Measurements from ENCODE around the gene OGT.

Gene OGT

DNA sequence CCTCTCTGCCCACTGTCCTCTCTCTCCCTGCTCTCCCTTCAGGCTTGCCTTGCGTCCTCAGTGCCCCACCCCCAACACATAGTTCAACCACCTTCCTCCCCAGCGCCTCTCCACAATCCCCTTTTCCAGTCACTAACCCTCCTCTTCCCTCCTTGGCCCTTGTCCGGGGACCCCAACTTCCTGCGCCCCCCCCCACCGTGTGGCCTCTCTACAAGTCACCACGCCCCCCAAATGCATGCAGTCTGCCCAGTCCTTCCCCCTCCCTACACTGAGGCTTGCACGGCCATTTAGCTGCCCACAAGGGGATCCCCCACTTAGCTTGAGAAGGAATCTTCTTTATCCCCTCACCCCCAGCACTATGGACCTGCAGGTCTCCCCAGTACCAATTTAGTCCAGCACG, 84.8 kb downstream of the OGT start:
- H3K4me1 ChIP-seq (ENCODE audit: control insufficient read depth, low read depth, low read length) = no peaks in the 10 kb centered on the region
- peaks cover 8% of the 10 kb centered on the region for H3K9me3 ChIP-seq (ENCODE audit: control insufficient read depth, low read depth, low read length)
- no peaks in the 10 kb centered on the region for H3K27me3 ChIP-seq (ENCODE audit: control insufficient read depth, insufficient read depth, low read length)
- H3K36me3 ChIP-seq (ENCODE audit: control insufficient read depth, low read depth, low read length) = no peaks in the 10 kb centered on the region
- H3K4me3 ChIP-seq (ENCODE audit: low read length) = no peak overlapping the region
- no peak overlapping the region for H3K9ac ChIP-seq (ENCODE audit: low read length)
- no peak overlapping the region for H3K27ac ChIP-seq (ENCODE audit: low read length)

DNA sequence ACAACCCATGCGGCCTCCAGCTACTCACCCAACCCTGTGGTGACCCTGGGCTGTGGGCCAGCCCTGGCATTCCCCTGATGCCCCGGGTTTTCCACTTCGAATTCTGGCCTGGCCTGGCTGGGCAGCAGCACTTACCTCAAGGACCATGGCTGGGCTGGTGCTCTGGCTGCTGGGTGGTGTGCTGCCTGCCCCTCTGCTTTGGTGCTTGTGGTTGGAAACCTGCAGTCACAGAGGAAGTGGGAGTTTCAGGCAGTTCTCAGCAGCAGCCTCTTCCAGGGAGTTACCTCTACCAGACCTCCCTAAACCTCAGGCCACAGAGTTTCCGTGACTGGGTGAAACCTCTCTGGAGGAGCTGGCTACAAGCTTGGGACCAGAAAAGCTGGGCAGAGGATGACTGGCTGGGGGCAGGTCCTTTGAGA, 85.4 kb downstream of the OGT start, which contains the start of gene CXCR3:
Gene CXCR3, minus strand, starts transcription at position 209 of the 419 bp plus-strand sequence. Its CDS starts 62 bp downstream, at position 147.
- no peaks in the 10 kb centered on the region for H3K27me3 ChIP-seq (ENCODE audit: control insufficient read depth, insufficient read depth, low read length)
- H3K4me3 ChIP-seq (ENCODE audit: low read length) = no peak within 1 kb of the TSS
- H3K27ac ChIP-seq (ENCODE audit: low read length) = no peak within 1 kb of the TSS
- no peak within 1 kb of the TSS for H3K9ac ChIP-seq (ENCODE audit: low read length)
- H3K36me3 ChIP-seq (ENCODE audit: control insufficient read depth, low read depth, low read length) = no peaks in the 10 kb centered on the region
- no peaks in the 10 kb centered on the region for H3K4me1 ChIP-seq (ENCODE audit: control insufficient read depth, low read depth, low read length)
- peaks cover 8% of the 10 kb centered on the region for H3K9me3 ChIP-seq (ENCODE audit: control insufficient read depth, low read depth, low read length)

DNA sequence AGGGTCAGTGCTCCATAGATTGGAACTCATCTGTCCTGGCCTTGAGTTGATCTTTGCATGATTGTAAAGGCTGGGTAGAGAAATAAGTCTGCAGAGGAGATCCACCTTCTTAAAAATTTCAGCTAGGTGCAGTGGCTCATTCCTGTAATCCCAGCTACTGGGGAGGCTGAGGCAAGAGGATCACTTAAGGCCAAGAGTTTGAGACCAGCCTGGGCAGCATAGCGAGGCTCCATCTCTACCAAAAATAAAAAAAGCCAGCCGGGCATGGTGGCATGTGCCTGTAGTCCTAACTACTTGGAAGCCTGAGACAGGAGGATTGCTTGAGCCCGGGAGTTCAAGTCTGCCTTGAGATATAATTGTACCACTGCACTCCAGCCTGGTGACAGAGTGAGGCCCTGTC, 85.9 kb downstream of the OGT start:
- Histone ChIP-seq H3K27me3 (ENCODE audit: control insufficient read depth, insufficient read depth, low read length) (no peaks in the 10 kb centered on the region), H3K4me3 (ENCODE audit: low read length) (no peak overlapping the region), H3K9ac (ENCODE audit: low read length) (no peak overlapping the region), H3K9me3 (ENCODE audit: control insufficient read depth, low read depth, low read length) (peaks cover 8% of the 10 kb centered on the region), H3K36me3 (ENCODE audit: control insufficient read depth, low read depth, low read length) (no peaks in the 10 kb centered on the region), H3K27ac (ENCODE audit: low read length) (no peak overlapping the region), H3K4me1 (ENCODE audit: control insufficient read depth, low read depth, low read length) (no peaks in the 10 kb centered on the region)

DNA sequence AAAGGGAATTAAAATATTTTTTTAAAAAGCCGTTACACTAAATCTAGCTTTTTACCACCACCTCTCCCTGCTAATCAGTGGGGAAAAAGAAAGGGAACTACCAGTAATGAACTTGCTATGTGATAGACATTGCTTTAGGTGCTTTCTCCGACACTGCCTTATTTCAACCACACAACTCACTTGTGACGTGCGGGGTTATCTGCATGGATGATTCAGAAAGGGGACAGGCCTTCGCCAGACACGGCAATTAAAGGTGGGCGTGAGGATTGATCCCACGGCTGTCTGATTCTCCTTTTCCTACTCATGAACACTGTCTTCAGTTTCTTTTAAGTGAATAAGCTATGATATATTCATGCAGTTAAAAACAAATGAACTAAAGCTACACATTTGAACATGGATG, 86.3 kb downstream of the OGT start:
- Histone ChIP-seq H3K9me3 (ENCODE audit: control insufficient read depth, low read depth, low read length) (peaks cover 8% of the 10 kb centered on the region), H3K4me3 (ENCODE audit: low read length) (no peak overlapping the region), H3K9ac (ENCODE audit: low read length) (no peak overlapping the region), H3K36me3 (ENCODE audit: control insufficient read depth, low read depth, low read length) (no peaks in the 10 kb centered on the region), H3K27me3 (ENCODE audit: control insufficient read depth, insufficient read depth, low read length) (no peaks in the 10 kb centered on the region), H3K4me1 (ENCODE audit: control insufficient read depth, low read depth, low read length) (no peaks in the 10 kb centered on the region), H3K27ac (ENCODE audit: low read length) (no peak overlapping the region)

DNA sequence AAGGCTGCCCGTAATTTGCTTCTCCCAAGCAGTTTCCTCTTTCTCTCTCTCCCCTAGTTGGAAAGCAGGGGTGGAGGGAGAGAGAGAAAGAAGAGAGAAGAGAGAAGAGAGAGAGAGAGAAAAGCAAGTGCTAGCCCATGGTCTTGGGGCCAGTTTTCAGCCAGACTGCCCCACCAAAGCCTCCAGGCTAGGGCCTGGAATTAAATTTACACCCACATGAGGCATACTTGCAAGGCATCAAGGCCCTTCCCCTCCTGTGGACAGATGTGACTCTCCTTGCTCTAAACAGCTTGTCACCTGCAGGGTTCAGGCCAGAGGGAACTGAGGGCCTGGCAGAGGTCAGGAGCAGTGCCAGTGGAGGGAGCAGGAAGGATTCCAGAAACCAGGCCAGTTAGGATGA, 87.1 kb downstream of the OGT start:
- Histone ChIP-seq H3K9me3 (ENCODE audit: control insufficient read depth, low read depth, low read length) (peaks cover 8% of the 10 kb centered on the region), H3K9ac (ENCODE audit: low read length) (no peak overlapping the region), H3K4me3 (ENCODE audit: low read length) (no peak overlapping the region), H3K4me1 (ENCODE audit: control insufficient read depth, low read depth, low read length) (no peaks in the 10 kb centered on the region), H3K27ac (ENCODE audit: low read length) (no peak overlapping the region), H3K27me3 (ENCODE audit: control insufficient read depth, insufficient read depth, low read length) (no peaks in the 10 kb centered on the region), H3K36me3 (ENCODE audit: control insufficient read depth, low read depth, low read length) (no peaks in the 10 kb centered on the region)

DNA sequence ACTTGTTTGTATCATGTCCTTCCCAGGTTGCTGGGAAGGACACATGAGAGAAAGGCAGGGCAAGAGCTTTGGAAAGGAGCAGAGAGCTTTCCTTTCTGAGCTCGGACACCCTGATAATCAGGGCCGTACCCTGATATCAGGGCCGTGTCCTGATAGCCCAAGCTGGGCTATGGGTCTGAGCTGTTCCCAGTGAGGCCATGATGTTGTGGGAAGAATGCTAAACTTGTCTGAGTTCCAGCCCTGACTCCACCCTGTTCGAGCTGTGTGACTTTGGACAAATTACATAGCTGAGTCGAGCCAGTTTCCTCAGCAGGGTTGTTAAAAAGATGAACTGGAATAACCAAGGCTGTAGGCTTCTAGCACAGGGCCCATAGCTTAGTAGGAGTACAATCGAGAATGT, 88.7 kb downstream of the OGT start:
- Histone ChIP-seq H3K9ac (ENCODE audit: low read length) (no peak overlapping the region), H3K27me3 (ENCODE audit: control insufficient read depth, insufficient read depth, low read length) (no peaks in the 10 kb centered on the region), H3K4me3 (ENCODE audit: low read length) (no peak overlapping the region), H3K4me1 (ENCODE audit: control insufficient read depth, low read depth, low read length) (no peaks in the 10 kb centered on the region), H3K27ac (ENCODE audit: low read length) (no peak overlapping the region), H3K9me3 (ENCODE audit: control insufficient read depth, low read depth, low read length) (peaks cover 8% of the 10 kb centered on the region), H3K36me3 (ENCODE audit: control insufficient read depth, low read depth, low read length) (no peaks in the 10 kb centered on the region)

DNA sequence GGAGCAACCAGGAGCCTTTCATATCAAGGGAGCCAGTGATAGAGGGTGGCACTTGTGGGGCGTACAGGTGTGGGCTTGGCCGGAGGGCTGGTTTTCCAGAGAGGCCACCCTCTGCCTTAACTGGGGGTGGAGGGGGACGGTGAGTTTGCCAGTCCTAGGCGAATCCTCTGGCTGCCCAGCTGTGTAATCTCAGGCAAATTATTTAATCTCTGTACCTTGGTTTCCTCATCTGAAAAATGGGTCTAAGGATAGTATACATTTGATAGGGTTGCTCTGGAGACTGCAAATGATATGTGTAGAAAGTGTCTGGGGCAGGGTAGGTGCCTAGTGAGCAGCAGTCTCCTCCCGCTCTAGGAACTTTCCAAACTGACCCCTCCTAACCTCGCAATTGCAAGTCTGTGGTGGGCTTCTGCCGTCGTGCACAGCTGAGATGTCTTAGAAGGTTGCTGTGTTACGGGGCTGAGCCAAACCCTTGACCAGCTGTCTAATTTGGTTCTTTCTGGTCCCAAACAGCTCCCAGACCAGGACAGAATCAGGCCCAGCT, 89.2 kb downstream of the OGT start:
- H3K9ac ChIP-seq (ENCODE audit: low read length) = no peak overlapping the region
- H3K27ac ChIP-seq (ENCODE audit: low read length) = no peak overlapping the region

DNA sequence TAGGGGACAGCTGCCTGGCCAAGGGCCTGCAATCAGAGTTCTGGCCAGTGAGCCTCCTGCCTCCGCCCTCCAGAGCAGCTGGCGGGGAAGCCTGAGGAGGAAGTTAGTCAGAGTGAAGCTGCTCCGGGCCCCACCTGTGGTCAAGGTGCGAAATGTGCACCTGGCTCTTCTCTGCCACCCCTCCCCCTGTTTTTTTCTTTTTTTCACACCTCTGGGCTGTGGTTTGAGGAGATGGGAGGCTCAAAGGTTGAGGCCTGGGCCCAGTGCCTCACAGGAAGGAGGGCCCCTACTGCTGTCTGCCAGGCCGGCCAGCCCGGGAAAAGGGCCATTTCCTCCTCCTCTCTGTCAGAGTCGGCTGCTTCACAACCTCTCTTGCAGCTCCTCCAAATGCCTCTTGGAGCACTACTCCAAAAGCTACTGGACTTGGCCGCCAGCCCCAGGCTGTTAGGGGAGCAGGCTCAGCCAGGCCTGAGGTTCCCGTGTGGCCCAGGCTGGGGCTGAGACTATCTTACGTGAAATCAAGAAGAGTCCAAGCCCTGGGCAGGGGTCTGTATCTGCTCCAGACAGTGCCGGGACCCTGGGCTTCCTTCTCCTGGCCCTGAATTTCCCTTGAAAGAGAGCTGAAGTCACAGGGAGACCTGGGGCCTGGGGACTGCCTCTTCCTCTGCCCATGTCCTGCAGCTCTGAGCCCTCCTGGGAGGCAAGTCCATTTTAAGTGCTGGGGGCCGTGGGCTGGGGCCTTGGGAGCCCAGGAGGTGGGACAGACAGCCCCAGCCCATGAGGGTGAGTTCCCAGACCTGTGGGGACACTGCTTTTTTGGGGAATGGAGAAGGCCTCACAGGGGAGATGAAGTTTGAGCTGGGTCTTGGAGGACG, 89.9 kb downstream of the OGT start:
- Histone ChIP-seq H3K36me3 (ENCODE audit: control insufficient read depth, low read depth, low read length) (no peaks in the 10 kb centered on the region), H3K4me3 (ENCODE audit: low read length) (no peak overlapping the region), H3K27ac (ENCODE audit: low read length) (no peak overlapping the region), H3K9ac (ENCODE audit: low read length) (no peak overlapping the region), H3K27me3 (ENCODE audit: control insufficient read depth, insufficient read depth, low read length) (no peaks in the 10 kb centered on the region), H3K4me1 (ENCODE audit: control insufficient read depth, low read depth, low read length) (no peaks in the 10 kb centered on the region), H3K9me3 (ENCODE audit: control insufficient read depth, low read depth, low read length) (peaks cover 4% of the 10 kb centered on the region)

More for the DNA sequence above, 89.2 kb downstream of the OGT start:
- Histone ChIP-seq H3K27me3 (ENCODE audit: control insufficient read depth, insufficient read depth, low read length) (no peaks in the 10 kb centered on the region), H3K4me3 (ENCODE audit: low read length) (no peak overlapping the region), H3K4me1 (ENCODE audit: control insufficient read depth, low read depth, low read length) (no peaks in the 10 kb centered on the region), H3K36me3 (ENCODE audit: control insufficient read depth, low read depth, low read length) (no peaks in the 10 kb centered on the region), H3K9me3 (ENCODE audit: control insufficient read depth, low read depth, low read length) (peaks cover 8% of the 10 kb centered on the region)

DNA sequence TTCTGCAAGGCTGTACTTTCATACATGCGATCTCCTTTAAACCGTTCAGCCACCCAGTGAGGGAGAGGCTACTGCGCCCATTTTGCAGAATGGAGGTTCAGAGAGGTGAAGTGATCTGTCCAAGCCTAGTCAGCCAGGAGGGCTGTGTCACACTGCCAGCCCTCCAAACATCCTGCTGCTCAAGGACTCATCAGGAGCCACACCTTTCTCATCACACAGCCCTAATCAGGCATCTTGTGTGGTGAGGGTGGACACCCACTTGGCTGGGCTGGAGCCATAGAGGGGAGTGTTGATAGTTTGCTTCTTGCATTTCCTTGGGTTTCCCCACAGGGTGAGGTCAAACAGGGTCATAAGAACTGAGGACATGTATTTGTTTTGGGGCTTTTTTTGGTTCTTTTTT, 90.8 kb downstream of the OGT start:
- H3K27ac ChIP-seq (ENCODE audit: low read length) = no peak overlapping the region
- no peak overlapping the region for H3K4me3 ChIP-seq (ENCODE audit: low read length)
- no peaks in the 10 kb centered on the region for H3K4me1 ChIP-seq (ENCODE audit: control insufficient read depth, low read depth, low read length)
- no peaks in the 10 kb centered on the region for H3K27me3 ChIP-seq (ENCODE audit: control insufficient read depth, insufficient read depth, low read length)
- peaks cover 5% of the 10 kb centered on the region for H3K9me3 ChIP-seq (ENCODE audit: control insufficient read depth, low read depth, low read length)
- H3K9ac ChIP-seq (ENCODE audit: low read length) = no peak overlapping the region
- H3K36me3 ChIP-seq (ENCODE audit: control insufficient read depth, low read depth, low read length) = no peaks in the 10 kb centered on the region

DNA sequence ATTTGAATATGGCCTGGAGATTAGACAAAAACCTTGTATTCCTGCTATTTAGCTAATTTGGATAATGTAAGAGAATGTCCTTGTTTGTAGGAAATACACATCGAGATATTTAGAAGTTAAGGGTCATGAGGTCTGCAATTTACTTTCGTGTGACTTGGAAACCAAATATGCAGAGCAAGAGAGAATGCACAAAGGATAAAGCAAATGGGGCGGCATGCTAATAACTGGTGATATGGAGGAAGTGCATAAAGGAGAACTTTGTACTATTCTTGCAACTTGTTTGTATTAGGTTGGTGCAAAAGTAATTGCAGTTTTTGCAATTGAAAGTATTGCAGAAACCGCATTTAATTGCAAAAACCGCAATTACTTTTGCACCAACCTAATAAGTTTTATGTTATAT, 92.6 kb downstream of the OGT start:
- H3K27me3 ChIP-seq (ENCODE audit: control insufficient read depth, insufficient read depth, low read length) = no peaks in the 10 kb centered on the region
- peaks cover 13% of the 10 kb centered on the region for H3K9me3 ChIP-seq (ENCODE audit: control insufficient read depth, low read depth, low read length)
- H3K4me1 ChIP-seq (ENCODE audit: control insufficient read depth, low read depth, low read length) = no peaks in the 10 kb centered on the region
- H3K27ac ChIP-seq (ENCODE audit: low read length) = no peak overlapping the region
- no peak overlapping the region for H3K4me3 ChIP-seq (ENCODE audit: low read length)
- H3K36me3 ChIP-seq (ENCODE audit: control insufficient read depth, low read depth, low read length) = no peaks in the 10 kb centered on the region
- H3K9ac ChIP-seq (ENCODE audit: low read length) = no peak overlapping the region
